GM21515 (cell line): ENCODE data around the gene RNF31.

Experiments used
- ATAC-seq: cut with Tn5 transposase; IDR thresholded peaks from one replicate; pipeline ENCODE4 v1.9.1; 2021; ENCODE audit not compliant: unreplicated experiment

Gene RNF31

DNA sequence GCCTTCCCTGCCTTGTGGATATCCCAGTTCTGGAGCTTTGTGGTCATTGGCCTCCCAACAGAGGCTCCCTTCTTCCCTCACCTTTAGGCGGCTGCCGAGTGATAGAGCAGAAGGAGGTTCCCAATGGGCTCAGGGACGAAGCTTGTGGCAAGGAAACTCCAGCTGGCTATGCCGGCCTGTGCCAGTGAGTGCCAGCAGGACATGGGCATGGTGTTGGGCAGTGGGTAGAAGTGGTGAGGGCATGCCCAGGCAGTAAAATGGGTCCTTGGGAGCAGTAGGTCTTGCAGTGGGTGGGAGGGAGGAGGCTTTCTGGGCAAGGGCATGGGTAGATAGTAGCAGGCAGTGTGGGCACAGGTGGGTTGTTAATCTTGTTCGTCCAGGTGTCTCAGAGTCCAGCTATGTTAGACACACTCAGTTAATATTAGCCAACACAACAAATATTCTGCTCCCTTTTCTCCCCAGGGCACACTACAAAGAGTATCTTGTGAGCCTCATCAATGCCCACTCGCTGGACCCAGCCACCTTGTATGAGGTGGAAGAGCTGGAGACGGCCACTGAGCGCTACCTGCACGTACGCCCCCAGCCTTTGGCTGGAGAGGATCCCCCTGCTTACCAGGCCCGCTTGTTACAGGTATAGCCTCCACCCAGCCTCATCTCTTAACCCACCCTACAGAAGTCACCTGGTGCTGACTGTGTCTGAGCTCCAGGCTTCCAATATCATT, 12.6 kb downstream of the RNF31 start:
- no peak for ATAC-seq

DNA sequence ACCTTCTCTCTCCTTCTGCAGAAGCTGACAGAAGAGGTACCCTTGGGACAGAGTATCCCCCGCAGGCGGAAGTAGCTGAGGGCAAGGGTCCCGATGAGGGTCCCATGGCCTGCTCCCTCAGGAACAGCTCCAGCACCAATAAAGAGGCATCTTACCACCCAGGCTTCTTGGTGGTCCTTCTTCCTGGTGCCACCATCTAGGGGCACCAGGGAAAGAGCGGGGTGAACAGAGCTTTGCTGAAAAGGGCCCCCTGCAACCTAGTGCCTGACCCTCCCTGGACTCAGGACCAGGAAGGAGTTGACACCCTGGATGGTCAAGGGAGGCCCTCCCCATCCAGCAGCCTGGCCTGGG, 13.2 kb downstream of the RNF31 start:
- no peak for ATAC-seq

DNA sequence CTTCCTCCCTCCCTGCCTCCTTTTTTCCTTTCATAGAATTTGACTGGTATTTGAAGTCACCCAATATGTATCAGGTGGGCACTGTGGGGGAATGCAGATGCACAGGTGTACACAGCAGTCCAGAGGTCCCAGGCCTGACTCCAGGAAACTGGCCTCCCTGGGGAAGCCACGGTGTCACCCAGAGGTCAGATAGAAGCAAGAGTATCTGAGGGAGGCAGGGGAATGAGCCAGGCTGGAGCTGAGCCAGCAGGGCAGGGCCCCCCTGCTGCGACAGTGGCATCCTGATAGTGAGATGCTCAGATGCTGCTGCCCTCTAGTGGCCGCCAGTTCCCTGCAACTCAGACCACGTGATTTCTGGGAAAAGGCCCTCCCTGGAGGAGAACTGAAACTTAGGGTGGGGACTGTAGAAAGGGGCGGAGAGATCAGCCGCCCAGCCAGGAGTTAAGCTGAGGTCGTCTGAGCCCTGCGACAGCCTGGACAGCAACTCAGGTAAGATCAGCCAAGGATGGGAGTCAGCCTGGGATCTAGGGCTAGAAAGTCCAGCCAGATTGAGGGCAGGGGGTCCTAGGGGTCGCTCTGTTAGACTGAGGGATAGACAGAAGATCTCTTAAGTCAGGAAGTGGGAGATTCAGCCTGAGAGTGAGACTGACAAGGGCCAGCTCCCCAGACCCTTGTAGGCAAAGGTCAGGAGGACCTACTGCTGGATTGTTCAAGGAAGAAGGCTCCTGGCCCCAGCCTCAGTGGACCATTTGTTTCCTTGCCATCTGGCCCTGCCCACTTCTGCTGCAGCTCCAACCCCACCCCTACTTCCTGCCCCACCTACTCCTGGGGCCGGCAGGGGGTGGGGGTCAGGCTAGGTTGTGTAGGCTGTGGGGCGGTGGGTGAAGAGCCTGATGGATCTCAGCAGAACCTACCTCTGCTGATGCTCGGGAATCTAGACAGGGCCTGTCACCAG, 13.8 kb downstream of the RNF31 start, which contains the start of gene IRF9:
Gene IRF9 (plus strand): TSS at position 416 of the 955 bp plus-strand sequence. CDS start 880 bp downstream, outside the sequence.
- peak; percentile 77 for ATAC-seq

DNA sequence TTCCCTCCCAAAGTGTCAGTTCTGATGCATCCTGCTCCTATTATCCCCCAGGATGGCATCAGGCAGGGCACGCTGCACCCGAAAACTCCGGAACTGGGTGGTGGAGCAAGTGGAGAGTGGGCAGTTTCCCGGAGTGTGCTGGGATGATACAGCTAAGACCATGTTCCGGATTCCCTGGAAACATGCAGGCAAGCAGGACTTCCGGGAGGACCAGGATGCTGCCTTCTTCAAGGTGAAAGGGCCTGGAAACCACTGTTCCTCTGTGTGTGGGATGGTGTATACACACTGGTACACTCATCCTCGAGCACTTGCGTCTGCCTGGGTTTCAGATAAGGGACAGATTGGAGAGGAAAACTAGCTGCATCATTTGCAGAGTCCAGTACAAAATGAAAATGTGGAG, 14.8 kb downstream of the RNF31 start:
- ATAC-seq, result no peak

DNA sequence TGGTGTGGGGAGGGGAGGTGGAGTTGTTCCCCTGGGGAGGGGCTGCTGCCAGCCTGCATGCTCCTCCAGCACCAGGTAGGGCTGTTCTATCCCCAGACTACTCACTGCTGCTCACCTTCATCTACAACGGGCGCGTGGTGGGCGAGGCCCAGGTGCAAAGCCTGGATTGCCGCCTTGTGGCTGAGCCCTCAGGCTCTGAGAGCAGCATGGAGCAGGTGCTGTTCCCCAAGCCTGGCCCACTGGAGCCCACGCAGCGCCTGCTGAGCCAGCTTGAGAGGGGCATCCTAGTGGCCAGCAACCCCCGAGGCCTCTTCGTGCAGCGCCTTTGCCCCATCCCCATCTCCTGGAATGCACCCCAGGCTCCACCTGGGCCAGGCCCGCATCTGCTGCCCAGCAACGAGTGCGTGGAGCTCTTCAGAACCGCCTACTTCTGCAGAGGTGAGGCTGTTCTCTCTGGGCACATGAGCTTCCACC, 17.3 kb downstream of the RNF31 start:
- no peak for ATAC-seq

DNA sequence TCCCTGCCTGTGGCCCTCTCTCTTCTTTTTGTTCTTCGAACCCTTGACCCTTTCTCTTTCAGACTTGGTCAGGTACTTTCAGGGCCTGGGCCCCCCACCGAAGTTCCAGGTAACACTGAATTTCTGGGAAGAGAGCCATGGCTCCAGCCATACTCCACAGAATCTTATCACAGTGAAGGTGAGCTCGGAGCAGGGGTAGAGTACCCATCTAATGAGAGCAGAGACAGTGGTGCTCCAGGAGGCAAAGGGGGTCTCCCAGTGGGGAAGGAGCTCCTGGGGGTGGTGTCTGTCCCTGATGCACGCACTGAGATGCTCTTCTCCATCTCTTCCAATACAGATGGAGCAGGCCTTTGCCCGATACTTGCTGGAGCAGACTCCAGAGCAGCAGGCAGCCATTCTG, 18.5 kb downstream of the RNF31 start:
- ATAC-seq, result no peak

DNA sequence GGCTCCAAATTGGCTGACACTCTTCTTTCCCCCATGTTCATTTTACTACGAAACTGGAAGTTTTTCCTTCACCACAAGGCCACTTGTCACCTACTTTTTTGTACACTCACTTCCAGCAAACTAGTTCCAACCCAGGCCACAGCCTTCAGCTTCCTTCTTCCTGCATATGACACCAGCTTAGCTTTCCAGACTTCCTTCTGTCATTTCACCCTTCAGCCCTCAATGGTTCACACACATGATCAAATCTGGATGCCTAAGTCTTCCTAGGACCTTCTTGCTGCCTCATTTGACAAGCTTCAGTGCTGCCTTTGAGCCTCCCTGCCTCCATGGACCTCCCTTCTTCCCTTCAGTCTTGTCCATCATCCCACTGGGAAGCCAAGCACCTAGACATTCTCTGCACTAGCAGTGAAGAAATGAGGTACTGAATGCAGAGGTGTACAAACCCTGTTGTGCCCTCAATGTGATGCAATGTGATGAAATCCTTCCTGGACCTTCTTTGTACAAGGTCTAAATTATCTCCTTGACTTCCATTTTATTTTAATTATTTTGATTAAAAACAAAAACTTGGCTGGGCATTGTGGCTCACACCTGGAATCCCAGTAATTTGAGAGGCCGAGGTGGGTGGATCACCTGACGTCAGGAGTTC, 20.3 kb downstream of the RNF31 start:
- ATAC-seq, result no peak

DNA sequence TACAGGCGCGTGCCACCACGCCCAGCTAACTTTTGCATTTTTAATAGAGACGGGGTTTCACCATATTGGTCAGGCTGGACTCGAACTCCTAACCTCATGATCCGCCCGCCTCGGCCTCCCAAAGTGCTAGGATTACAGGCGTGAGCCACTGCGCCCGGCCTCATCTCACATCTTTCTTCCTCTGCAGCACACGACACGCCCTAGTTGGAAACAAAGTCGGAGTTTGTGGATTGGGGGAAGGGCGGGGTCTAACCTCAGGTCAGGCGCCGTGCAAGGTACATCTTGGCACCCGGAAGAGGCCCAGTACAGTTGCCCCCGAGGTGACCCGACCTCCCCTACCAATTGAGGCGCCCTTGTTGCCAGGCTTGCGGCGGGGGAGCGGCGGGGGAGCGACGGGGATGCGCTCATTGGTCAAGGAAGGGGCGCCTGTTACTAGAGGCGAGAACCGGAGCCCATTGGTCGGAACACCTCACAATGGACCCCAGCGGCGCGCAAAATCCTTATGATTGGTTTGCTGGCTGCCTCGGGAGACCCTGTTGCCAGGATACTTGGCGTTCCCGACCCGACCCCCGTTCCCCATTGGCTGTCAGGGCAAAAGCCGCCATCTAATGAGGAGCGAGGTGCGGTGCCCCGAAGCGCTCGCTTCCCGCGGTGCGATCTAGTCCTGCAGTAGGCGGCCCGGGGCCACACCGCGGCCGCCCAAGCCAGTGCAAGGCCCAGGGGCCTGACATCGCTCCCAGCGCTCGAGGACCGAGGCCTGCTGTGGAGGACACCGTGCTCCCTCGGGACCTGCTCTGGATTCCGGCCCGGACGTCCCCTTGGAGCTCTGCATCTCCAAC, 24.3 kb downstream of the RNF31 start, which contains the start of gene REC8:
Gene REC8 (plus strand): TSS at position 659 of the 839 bp plus-strand sequence. CDS start 473 bp downstream, outside the sequence.
- ATAC-seq, result peak; percentile 79

DNA sequence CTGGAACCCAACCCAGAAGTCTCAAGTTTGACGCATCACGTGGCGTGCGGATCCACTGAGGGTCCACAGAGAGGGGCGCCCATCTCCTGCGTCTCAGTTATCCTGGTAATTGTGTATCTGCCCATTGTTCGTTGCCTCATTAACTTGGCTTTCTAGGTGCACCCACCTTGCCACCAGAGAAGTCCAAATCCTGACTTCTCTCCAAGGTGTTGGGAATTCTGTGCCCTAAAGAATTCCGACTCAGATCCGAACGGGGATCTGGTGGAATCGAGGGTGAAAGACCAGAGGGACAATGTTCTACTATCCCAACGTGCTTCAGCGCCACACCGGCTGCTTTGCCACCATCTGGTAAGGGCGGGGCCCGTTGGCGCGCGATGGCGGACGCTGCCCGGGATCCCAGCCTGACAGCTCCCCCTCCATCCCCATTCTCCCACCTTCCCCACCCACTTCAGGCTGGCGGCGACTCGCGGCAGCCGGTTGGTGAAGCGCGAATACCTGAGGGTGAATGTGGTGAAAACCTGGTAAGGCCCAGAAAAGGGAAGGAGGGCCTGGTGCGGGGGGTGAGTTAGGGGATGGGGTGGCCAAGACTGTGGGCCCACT, 25.1 kb downstream of the RNF31 start:
- ATAC-seq, result no peak

DNA sequence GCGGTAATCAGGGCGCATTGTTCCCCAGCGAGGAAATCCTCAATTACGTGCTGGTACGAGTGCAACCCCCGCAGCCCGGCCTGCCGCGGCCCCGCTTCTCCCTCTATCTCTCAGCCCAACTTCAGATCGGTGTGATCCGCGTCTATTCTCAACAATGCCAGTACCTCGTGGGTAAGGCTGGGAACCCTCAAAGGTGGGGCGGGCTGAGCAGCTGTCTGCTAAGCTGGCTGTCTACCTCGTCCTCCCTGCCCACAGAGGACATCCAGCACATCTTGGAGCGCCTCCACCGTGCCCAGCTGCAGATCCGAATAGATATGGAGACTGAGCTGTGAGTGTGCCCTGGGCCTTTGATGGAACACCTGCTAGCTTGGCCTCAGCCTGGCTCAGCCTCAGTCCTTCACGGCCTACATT, 25.6 kb downstream of the RNF31 start:
- no peak for ATAC-seq

DNA sequence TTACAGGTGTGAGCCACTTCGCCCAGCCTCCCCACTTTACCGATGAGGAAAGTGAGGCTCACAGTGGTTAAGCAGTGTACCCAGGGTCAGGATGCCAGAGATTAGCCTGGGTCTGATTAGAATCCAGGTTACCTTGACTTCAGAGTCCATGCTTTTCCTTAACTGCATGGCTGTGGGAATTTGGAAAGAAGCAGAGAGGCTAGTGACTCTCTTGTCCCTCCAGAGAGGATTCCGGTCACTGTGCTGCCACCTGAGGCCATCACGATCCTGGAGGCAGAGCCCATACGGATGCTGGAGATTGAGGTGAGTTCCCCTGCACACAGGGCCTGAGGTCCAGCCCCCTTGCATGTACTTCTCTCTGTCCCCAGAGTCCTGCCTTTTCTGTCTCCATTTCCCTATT, 29.3 kb downstream of the RNF31 start:
- no peak for ATAC-seq

DNA sequence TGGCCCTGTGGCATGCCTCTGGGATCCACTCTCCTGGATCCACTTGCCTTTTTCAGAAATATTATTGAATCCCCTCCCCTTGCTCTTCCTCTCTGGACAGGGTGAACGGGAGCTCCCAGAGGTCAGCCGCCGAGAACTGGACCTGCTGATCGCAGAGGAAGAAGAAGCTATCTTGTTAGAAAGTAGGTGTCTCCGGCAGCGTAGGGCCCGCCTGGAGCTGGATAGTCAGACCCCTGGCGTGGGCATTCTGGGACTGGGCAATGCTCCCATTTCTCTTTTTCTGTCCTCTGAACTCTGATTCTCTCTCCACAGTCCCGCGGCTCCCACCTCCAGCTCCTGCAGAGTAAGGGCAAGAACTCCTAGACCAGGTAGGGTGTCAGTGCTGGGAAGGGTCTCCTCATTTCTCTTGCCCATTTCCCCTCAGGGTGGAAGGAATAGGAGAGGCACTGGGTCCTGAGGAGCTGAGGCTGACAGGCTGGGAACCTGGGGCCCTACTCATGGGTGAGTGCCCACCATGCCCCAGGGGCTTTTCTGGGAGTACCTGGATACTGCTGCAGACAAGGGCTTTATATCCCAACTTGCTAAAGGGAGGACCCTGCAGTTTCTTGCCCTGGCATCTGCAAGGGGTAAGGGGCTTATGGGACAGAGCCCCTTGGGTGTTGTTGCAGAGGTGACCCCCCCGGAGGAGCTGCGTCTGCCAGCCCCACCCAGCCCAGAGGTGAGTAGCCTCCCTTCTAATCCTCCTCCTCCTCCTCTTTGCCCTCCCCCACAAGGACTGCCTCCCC, 29.9 kb downstream of the RNF31 start:
- ATAC-seq, result no peak

DNA sequence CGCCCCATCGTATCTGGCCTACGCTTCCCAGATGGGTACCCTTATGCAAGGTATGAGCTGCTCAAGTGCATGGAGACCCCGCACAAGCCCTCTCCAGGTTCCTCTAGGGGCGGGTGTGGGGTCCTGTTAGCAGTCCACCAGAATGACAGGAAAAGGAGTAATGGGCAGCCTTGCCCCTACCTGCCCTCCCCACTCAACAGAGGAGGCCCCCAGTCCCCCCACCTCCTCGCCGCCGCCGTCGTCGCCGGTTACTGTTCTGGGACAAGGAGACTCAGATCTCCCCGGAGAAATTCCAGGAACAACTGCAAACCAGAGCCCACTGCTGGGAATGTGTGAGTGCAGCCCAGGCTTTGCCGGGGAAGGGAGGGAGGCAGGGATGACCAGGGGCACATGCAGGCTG, 30.6 kb downstream of the RNF31 start:
- no peak for ATAC-seq

DNA sequence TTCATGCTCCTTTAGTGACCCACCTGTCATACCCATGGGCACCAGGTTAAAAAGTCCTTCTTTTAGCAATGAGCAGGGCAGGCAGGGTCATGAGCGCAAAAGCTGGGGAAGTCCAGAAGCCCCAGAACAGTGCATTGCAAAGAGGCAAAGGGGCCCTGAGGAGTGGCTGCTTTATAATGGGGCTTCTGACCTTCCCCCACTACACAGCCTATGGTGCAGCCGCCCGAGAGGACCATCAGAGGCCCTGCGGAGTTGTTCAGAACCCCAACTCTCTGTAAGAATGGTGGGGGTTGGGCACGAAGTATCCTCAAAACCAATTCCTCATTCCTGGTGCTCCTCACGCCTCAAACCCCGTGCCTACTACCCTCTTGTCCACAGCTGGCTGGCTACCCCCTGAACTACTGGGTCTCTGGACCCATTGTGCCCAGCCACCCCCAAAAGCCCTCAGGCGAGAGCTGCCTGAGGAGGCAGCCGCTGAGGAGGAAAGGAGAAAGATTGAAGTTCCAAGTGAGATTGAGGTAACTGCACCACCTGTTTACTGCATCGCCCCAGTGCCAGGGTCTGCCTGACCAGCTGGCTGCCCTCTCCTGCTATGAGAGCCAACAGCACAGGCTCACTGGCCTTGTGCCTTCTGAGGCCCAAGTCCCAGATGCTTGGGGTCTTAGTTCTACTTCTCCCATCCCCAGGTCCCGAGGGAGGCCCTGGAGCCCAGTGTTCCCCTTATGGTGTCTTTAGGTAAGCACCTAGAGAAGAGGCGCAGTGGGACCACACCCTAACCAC, 31.3 kb downstream of the RNF31 start:
- no peak for ATAC-seq

DNA sequence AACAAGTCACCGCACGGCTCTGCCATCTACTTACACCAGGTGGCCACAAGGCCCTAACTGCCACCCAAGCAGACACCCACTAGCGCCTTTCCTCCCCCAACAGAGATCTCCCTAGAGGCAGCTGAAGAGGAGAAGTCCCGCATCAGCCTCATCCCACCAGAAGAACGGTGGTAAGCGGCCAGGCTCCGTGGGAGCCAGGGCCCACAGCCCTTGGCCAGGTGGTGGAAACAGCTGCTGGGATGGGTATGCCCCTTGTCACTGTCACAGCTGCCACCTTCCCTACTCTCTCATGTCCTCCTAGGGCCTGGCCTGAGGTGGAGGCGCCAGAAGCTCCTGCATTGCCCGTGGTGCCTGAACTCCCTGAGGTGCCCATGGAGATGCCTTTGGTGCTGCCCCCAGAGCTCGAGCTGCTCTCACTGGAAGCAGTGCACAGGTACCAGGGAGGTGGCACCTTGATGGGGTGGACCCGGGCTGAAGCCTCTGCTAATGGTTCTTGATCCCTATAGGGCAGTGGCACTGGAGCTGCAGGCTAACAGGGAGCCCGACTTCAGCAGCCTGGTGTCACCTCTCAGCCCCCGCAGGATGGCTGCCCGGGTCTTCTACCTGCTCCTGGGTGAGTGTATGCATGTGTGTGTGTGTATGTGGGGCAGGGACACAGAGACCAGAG, 32.1 kb downstream of the RNF31 start:
- no peak for ATAC-seq

DNA sequence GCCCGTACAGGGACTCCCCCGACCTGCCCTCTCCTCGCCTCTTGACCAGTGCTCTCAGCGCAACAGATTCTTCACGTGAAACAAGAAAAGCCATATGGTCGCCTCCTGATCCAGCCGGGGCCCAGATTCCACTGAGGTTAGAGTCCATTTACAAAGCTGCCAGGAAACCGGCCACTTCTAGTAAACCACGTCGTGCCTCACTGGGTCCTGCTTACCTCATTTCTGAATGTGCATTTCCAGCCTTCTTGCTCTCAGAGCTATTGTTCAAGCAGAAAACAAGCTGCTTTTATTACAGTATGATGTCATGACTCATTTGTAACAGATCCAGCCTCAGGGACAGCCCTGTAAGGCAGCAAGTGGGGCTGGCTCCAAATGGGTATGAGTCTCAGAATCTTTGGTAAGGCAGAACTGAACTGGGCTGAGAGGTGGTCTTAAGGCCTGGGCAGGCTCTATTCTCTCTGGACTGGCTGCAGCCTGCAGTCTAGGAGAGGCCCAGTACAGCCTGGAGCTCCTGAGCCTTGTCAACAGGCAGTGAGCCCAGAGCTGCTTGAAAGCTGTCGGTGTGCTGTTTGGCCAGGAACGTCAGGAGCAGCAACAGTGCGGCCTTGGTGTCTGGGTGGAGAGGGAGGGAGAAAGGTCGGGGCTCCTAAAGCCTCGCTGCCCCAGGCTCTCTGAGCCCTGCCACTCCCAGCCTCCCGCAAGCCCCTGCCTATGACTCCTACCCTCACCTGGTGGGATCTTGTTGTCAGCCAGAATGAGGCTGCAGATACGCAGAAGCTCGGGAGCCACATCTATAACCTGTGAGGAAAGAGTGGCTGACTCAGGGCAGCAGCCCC, 32.9 kb downstream of the RNF31 start:
- ATAC-seq, result no peak
